Measurements from ENCODE around the gene FAM13C. TPM values are rescaled to one million over a fixed set of nuclear protein-coding genes. Genes with fewer than 3 reads are reported as not detected.

Gene FAM13C
- total RNA-seq, 1 experiment from 2014 or later, result 0.07 TPM

DNA sequence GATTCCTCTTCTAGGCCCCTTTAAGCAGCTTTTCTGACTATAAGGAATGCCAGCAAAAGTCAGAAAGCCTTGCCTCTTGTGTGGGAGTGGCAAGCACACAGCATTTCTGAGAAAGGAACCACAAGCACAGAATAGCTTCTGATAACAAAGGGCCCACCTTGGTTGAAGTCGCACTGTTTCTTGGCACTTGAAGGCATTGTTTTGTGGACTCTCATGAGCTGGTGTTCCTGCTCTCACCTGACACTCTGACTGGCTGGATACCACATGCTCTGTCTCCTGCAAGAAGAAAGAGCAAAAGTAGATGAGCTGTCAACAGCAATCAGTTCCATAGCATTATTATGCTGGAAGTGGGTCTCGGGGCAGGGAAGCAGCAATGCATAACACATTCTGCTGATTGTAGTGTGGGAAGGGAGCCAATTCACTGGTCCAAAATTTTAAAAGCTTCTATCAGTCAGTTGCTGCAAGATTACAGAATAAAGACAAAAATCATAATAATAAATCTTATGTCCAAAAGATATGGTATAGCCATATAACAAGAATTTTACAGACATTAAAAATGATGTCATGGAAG, 38.4 kb downstream of the FAM13C start:
- no peaks in the 10 kb centered on the region for H3K79me2 ChIP-seq (ENCODE audit: low read length)
- H2AFZ ChIP-seq (ENCODE audit: low read length), result no peak overlapping the region
- H3K27ac ChIP-seq (ENCODE audit: low read length), result no peak overlapping the region
- CTCF ChIA-PET, result interaction anchor here (0.6 kb wide), 1 partner anchor 184 kb away, joined by 3 read pairs; no protein-coding TSS in a partner anchor
- H3K27me3 ChIP-seq (ENCODE audit: low read length), result peaks cover 6% of the 10 kb centered on the region
- no peaks in the 10 kb centered on the region for H3K4me1 ChIP-seq (ENCODE audit: insufficient read depth, low read length)
- TF ChIP-seq EZH2phosphoT487 (IDR thresholded peaks at IDR 0.05; ENCODE audit: borderline replicate concordance, low read length), result no peak
- DNase-seq (no peak), ATAC-seq (no peak)
- H3K4me2 ChIP-seq (ENCODE audit: low read length), result no peak overlapping the region
- no peaks in the 10 kb centered on the region for H3K36me3 ChIP-seq (ENCODE audit: low read depth, low read length)
- no peak overlapping the region for H3K9ac ChIP-seq (ENCODE audit: low read length)
- intact Hi-C loops (cut with micrococcal nuclease), result no loop called here
- H3K9me3 ChIP-seq (ENCODE audit: low read length), result no peaks in the 10 kb centered on the region
- H3K9me2 ChIP-seq (replicated peaks; ENCODE audit: low read length), result no peaks in the 10 kb centered on the region
- H4K20me1 ChIP-seq (ENCODE audit: low read length), result no peaks in the 10 kb centered on the region
- H3F3A ChIP-seq (ENCODE audit: low read length, unreplicated experiment), result no peaks in the 10 kb centered on the region
- POLR2A ChIA-PET (ENCODE audit: unreplicated experiment), result no interaction called here
- no peak overlapping the region for H3K4me3 ChIP-seq (ENCODE audit: low read length)
- BruUV-seq (replicated peaks), result no TSS peak

- CTCF ChIA-PET, result no interaction called here
- POLR2A ChIA-PET (ENCODE audit: unreplicated experiment), result no interaction called here
- no peaks in the 10 kb centered on the region for H4K20me1 ChIP-seq (ENCODE audit: low read length)
- H3K9me2 ChIP-seq (replicated peaks; ENCODE audit: low read length), result no peaks in the 10 kb centered on the region
- peaks cover 6% of the 10 kb centered on the region for H3K27me3 ChIP-seq (ENCODE audit: low read length)
- H3K4me3 ChIP-seq (ENCODE audit: low read length), result no peak overlapping the region
- TF ChIP-seq EZH2phosphoT487 (IDR thresholded peaks at IDR 0.05; ENCODE audit: borderline replicate concordance, low read length), result no peak
- TF ChIP-seq EZH2 (IDR thresholded peaks at IDR 0.05; ENCODE audit: low read length, unreplicated experiment), result no peak
- no peak for TF ChIP-seq CTCF (conservative IDR thresholded peaks at IDR 0.05; ENCODE audit: low read depth, low read length)
- intact Hi-C loops (cut with micrococcal nuclease), result no loop called here
- BruUV-seq (replicated peaks), result no TSS peak
- H2AFZ ChIP-seq (ENCODE audit: low read length), result no peak overlapping the region
- ATAC-seq (no peak), DNase-seq (no peak)
- H3K79me2 ChIP-seq (ENCODE audit: low read length), result no peaks in the 10 kb centered on the region
- no peaks in the 10 kb centered on the region for H3F3A ChIP-seq (ENCODE audit: low read length, unreplicated experiment)
- H3K4me1 ChIP-seq (ENCODE audit: insufficient read depth, low read length), result no peaks in the 10 kb centered on the region
- H3K9me3 ChIP-seq (ENCODE audit: low read length), result no peaks in the 10 kb centered on the region
- no peaks in the 10 kb centered on the region for H3K36me3 ChIP-seq (ENCODE audit: low read depth, low read length)
- H3K9ac ChIP-seq (ENCODE audit: low read length), result no peak overlapping the region
- no peak overlapping the region for H3K27ac ChIP-seq (ENCODE audit: low read length)
- no peak overlapping the region for H3K4me2 ChIP-seq (ENCODE audit: low read length)
Measured at GRCh38 chr10:59323036-59323459, 39.3 kb downstream of the FAM13C start.

GRCh38 chr10:59322131-59322530, 40.2 kb downstream of the FAM13C start:
- Histone ChIP-seq H3F3A (ENCODE audit: low read length, unreplicated experiment) (no peaks in the 10 kb centered on the region), H3K27me3 (ENCODE audit: low read length) (peaks cover 9% of the 10 kb centered on the region), H3K4me1 (ENCODE audit: insufficient read depth, low read length) (no peaks in the 10 kb centered on the region), H3K4me3 (ENCODE audit: low read length) (no peak overlapping the region), H3K9me3 (ENCODE audit: low read length) (no peaks in the 10 kb centered on the region), H3K27ac (ENCODE audit: low read length) (no peak overlapping the region), H4K20me1 (ENCODE audit: low read length) (no peaks in the 10 kb centered on the region), H3K9me2 (replicated peaks; ENCODE audit: low read length) (no peaks in the 10 kb centered on the region), H3K4me2 (ENCODE audit: low read length) (no peak overlapping the region), H3K36me3 (ENCODE audit: low read depth, low read length) (no peaks in the 10 kb centered on the region), H3K9ac (ENCODE audit: low read length) (no peak overlapping the region), H3K79me2 (ENCODE audit: low read length) (no peaks in the 10 kb centered on the region), H2AFZ (ENCODE audit: low read length) (no peak overlapping the region)
- TF ChIP-seq EZH2 (IDR thresholded peaks at IDR 0.05; ENCODE audit: low read length, unreplicated experiment), result no peak
- no TSS peak for BruUV-seq (replicated peaks)
- DNase-seq, result no peak
- intact Hi-C loops (cut with micrococcal nuclease), result no loop called here
- no peak for ATAC-seq
- POLR2A ChIA-PET (ENCODE audit: unreplicated experiment), result no interaction called here
- CTCF ChIA-PET, result no interaction called here

DNA sequence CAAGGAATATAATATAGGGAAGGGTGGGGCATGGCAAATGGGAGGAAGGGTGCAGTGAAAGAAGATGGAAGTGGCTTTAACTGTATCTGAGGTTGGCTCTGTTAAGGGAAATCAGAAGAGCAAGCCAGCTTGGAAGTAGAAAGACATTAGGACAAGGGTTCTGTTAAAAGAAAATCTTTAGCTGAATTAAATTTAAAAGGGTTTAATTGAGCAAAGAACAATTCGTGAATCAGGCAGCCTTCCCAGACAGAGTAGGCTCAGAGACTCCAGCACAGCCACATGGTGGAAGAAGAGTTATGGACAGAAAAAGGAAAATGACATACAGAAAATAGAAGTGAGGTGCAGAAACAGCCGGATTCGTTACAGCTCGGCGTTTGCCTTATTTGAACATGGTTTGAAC, 42.0 kb downstream of the FAM13C start:
- Histone ChIP-seq H3K27me3 (ENCODE audit: low read length) (peaks cover 14% of the 10 kb centered on the region), H3K79me2 (ENCODE audit: low read length) (no peaks in the 10 kb centered on the region), H3K9me3 (ENCODE audit: low read length) (no peaks in the 10 kb centered on the region), H3K9me2 (replicated peaks; ENCODE audit: low read length) (no peaks in the 10 kb centered on the region), H4K20me1 (ENCODE audit: low read length) (no peaks in the 10 kb centered on the region), H3F3A (ENCODE audit: low read length, unreplicated experiment) (no peaks in the 10 kb centered on the region), H3K27ac (ENCODE audit: low read length) (no peak overlapping the region), H2AFZ (ENCODE audit: low read length) (no peak overlapping the region), H3K36me3 (ENCODE audit: low read depth, low read length) (no peaks in the 10 kb centered on the region), H3K9ac (ENCODE audit: low read length) (no peak overlapping the region), H3K4me2 (ENCODE audit: low read length) (no peak overlapping the region), H3K4me1 (ENCODE audit: insufficient read depth, low read length) (no peaks in the 10 kb centered on the region), H3K4me3 (ENCODE audit: low read length) (no peak overlapping the region)
- CTCF ChIA-PET, result no interaction called here
- no TSS peak for BruUV-seq (replicated peaks)
- ATAC-seq (no peak), DNase-seq (no peak)
- POLR2A ChIA-PET (ENCODE audit: unreplicated experiment), result no interaction called here
- intact Hi-C loops (cut with micrococcal nuclease), result no loop called here
- TF ChIP-seq EZH2 (IDR thresholded peaks at IDR 0.05; ENCODE audit: low read length, unreplicated experiment) (no peak), EZH2phosphoT487 (IDR thresholded peaks at IDR 0.05; ENCODE audit: borderline replicate concordance, low read length) (no peak), CTCF (conservative IDR thresholded peaks at IDR 0.05; ENCODE audit: low read depth, low read length) (no peak)

Measured in PC-3 (cell line).